ENCODE measurements around the gene RNF180. TPM values are rescaled to one million over a fixed set of nuclear protein-coding genes. Genes with fewer than 3 reads are reported as not detected.

Gene RNF180
- total and polyA plus RNA-seq, 2 of the 13 experiments (the other 11 are each of a cell fraction or from before 2014, with no cell fraction given), result 0.20 TPM; not detected in 1

Other genes with a start within 250 kb of the RNF180 start
- gene HTR1A, start 203.4 kb upstream of the RNF180 start, total RNA-seq (2016; rRNA removed; fragmentation: Illumina TruSeq; extraction: Trizol), result not detected in 2 replicates
- not detected in 2 replicates for gene HTR1A, start 203.4 kb upstream of the RNF180 start, polyA plus RNA-seq (2011; rRNA removed)

All from HepG2 (cell line).